Activated naive CD4-positive, alpha-beta T cell treated with anti-CD3 and anti-CD28 coated beads, Interleukin-2, amount 10 ng/mL, durations not matched to agents 5 hours and 36 hours (primary cell): ENCODE measurements around the gene OXGR1. TPM values are rescaled to one million over a fixed set of nuclear protein-coding genes. Genes with fewer than 3 reads are reported as not detected.

ENCODE experiments used
- total RNA-seq, 2 experiments: library from RNA; stranded (reverse); gene quantifications; one replicate each; pipeline ENCODE4 v1.2.3, GENCODE V29; 2021

Gene OXGR1
- total RNA-seq: not detected

DNA sequence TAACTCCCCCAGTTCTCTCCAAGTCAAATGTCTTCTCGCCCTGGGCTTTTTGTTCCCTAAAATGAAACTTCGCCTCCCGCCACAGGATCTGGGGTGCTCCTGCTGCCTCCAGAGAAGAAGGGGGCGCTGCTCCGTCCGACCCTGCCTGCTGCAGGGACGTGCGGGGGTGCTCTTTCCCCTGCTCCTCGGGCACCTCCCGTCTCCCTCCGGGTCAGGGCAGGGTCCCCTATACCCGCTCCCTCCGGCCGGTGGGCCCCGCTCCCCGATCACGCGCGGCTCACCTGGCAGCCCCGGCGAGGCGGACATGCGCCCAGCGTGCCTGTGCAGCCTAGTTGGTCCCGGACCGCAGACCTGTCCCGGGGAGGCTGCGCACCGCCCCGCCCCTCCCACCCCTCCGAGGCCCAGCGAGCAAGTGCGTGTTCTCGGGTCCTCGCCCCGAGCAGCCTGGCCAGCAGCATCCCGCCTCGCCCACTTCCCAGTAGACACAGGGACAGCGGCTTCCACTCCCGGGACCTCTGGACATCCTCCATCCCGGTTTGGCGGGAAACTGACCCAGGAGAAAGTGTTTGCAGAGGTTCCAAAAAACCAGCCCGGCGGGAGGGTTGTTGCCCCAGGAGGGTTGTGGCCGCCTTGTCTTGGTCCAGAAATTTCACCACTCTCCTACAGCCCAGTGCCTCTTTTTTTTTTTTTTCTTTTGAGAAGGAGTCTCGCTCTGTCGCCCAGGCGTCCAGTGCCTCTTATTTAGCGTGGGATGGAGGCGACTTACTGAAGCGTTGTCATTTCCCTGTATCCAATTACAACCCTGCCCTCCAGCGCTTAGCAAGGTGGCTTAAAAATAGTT lies at the start of gene OXGR1:
TSS of gene OXGR1 (minus strand) at position 460 of the 841 bp plus-strand sequence. CDS start 6,717 bp downstream, outside the sequence.

Other genes starting within 250 kb of the OXGR1 start
- 1 to 10 TPM; 9.7 to 9.8 TPM for gene MBNL2, start 227.9 kb upstream of the OXGR1 start, total RNA-seq